Nephron (organoid): ENCODE data around the gene DDX47.
"Not testable (repeated sequence)": the region's sequence is repeated elsewhere in the genome, so short reads cannot be mapped to it uniquely, and the experiment has no call there.

Experiments used
- H3K27ac Mint-ChIP-seq, 3 experiments: 2 replicates each; pipeline ENCODE4 v1.8.0; 2020; ENCODE audit warnings: mixed read lengths in 3 of 3, mild to moderate bottlenecking in 2 of 3, moderate library complexity in 1 of 3
- H3K27me3 Mint-ChIP-seq: 2 replicates; pipeline ENCODE4 v1.8.0; 2021; ENCODE audit warnings: low read depth, mild to moderate bottlenecking, moderate library complexity, mixed read lengths
- H3K36me3 Mint-ChIP-seq: 2 replicates; pipeline ENCODE4 v1.8.0; 2020; ENCODE audit warnings: low read depth, mixed read lengths
- H3K4me1 Mint-ChIP-seq: 2 replicates; pipeline ENCODE4 v1.8.0; 2020; ENCODE audit warnings: mixed read lengths
- H3K4me3 Mint-ChIP-seq, 3 experiments: 2 replicates each; pipeline ENCODE4 v1.8.0; 2020; ENCODE audit warnings: mild to moderate bottlenecking in 3 of 3, mixed read lengths in 3 of 3, moderate library complexity in 2 of 3
- H3K9me3 Mint-ChIP-seq: 2 replicates; pipeline ENCODE4 v1.8.0; 2020; ENCODE audit warnings: mixed read lengths
- TF ChIP-seq, protein P1 (sequence below), 3 experiments: fragments of 200-600 bp; sonication (generic); IDR thresholded peaks; one replicate each; pipeline ENCODE4 v1.5.0; 2021; ENCODE audit warnings: antibody characterized with exemption in 3 of 3; ENCODE audit not compliant: unreplicated experiment in 3 of 3

The DDX47 gene

DNA sequence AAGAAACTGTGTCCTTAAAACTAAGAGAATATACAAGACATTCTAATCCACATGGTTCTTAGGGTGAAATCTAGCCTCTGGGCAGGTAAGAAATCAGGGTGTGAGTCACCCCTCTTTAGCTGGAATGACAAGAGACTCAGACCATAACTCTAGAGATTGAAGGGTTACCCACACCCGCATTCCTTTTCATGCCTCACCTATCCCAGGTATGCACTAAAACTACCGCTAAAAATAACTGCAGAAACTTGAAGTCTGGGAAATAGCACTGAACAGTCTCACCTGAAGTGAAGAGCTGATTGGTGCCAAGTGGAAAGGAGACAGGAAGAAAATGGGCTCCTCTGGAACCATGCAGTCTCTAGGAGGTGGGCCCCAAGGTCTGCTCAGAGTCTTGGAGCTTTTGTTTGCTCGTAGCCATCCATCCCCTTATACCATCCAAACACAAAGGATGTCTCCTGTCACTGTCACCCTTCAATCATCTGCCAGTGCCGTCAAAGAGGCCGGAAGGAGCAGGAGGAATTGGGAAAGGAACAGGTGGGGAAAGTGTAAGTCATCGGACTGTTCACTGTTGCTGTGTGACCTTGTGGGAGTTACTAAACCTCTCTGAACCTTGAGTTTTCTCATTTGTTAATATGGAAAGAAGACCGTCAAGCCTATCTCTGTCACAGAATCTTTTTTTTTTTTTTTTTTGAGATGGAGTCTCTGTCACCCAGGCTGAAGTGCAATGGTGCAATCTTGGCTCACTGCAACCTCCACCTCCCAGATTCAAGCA, 22.4 kb downstream of the DDX47 start:
- Mint-ChIP-seq H3K27ac (peak overlapping the region in 2 of 3 experiments; percentile 41 to 43), H3K27me3 (no peaks in the 10 kb centered on the region), H3K4me3 (no peak overlapping the region), H3K36me3 (peaks cover 28% of the 10 kb centered on the region), H3K9me3 (no peaks in the 10 kb centered on the region), H3K4me1 (no peaks in the 10 kb centered on the region)
- TF ChIP-seq, protein P1, sequence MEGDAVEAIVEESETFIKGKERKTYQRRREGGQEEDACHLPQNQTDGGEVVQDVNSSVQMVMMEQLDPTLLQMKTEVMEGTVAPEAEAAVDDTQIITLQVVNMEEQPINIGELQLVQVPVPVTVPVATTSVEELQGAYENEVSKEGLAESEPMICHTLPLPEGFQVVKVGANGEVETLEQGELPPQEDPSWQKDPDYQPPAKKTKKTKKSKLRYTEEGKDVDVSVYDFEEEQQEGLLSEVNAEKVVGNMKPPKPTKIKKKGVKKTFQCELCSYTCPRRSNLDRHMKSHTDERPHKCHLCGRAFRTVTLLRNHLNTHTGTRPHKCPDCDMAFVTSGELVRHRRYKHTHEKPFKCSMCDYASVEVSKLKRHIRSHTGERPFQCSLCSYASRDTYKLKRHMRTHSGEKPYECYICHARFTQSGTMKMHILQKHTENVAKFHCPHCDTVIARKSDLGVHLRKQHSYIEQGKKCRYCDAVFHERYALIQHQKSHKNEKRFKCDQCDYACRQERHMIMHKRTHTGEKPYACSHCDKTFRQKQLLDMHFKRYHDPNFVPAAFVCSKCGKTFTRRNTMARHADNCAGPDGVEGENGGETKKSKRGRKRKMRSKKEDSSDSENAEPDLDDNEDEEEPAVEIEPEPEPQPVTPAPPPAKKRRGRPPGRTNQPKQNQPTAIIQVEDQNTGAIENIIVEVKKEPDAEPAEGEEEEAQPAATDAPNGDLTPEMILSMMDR (IDR thresholded peaks at IDR 0.05; ENCODE audit: unreplicated experiment in 3 of 3) = no peak

DNA sequence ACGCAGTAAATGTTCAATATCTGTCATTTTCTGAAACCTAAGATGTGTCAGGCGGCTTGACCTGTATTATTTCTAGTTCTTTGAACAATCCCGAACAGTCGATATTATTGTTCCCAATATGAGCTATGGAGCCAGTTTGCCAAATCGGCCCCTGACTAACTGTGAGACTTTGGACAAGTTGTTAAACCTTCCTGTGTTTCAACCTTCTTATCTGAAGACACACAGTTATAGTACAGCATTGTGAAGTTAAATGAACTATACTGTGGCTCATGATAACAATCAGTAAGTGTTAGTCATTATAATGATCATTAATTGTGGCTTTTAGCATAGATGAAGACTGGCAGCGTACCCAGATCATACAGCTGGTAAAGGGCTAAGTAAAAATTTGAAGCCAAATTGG, 23.4 kb downstream of the DDX47 start:
- no peaks in the 10 kb centered on the region for H3K4me1 Mint-ChIP-seq
- H3K9me3 Mint-ChIP-seq = no peaks in the 10 kb centered on the region
- no peaks in the 10 kb centered on the region for H3K27me3 Mint-ChIP-seq
- TF ChIP-seq, protein P1 (IDR thresholded peaks at IDR 0.05; ENCODE audit: unreplicated experiment in 3 of 3) = no peak
- peaks cover 24% of the 10 kb centered on the region for H3K36me3 Mint-ChIP-seq
- H3K4me3 Mint-ChIP-seq = no peak overlapping the region
- H3K27ac Mint-ChIP-seq = peak overlapping the region in 1 of 3 experiments; percentile 46

DNA sequence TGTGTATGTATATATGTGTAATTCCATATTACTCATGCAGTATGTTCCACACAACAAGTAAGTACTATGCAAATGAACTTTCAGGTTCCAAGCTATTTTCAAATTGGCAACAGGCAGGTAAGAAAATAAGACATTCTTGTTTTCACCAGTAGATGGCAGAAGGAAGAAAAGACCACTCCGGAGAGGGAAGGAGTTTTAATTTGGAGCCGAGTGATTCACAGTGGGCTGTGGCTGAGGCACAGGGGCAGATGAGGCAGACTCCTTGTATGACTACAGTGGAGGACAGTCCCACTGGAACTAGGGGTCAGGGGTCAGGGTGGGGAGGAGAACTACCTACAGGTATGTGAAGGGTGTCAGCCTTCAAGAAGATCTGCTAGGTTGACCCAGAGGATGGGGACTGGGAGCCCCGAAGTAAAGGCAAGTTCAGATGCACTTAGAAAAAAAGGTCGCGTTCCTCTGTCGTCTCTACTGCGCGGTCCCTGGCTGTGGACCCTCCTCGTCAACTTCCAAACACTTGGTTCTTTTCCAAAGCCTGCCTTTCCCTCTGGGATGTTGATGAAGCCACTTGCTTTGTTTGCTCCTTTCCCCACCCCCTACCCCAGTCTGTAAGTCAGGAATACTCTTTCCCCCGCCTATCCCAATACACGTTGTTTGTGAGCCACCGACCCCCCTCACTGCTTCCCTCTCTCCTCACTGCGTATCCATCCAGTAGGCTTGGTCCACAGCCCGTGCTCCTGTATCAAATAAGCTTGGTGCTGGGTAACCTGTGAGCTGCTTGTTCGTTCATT, 24.1 kb downstream of the DDX47 start:
- Mint-ChIP-seq H3K9me3 (no peaks in the 10 kb centered on the region), H3K27ac (no peak overlapping the region), H3K27me3 (no peaks in the 10 kb centered on the region), H3K4me3 (no peak overlapping the region), H3K4me1 (no peaks in the 10 kb centered on the region), H3K36me3 (peaks cover 19% of the 10 kb centered on the region)
- TF ChIP-seq, protein P1 (IDR thresholded peaks at IDR 0.05; ENCODE audit: unreplicated experiment in 3 of 3) = peak; percentile 53 to 57 (median 54)

DNA sequence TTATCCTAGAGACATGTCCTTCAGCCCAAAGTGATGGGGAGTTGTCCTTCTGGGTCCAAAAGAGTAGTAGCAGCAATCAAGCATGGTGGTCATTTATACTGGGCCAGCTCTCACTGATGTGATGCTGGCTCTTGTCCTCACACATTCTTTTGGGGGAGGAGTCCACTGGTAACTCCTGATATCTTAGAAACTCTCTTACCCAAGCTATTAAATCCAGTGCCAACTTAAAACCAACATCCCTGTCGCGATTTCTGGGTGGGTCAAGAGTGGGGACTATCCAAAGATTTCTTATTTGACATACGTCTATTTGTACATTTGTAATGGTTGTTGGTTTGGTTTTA, 24.6 kb downstream of the DDX47 start:
- no peaks in the 10 kb centered on the region for H3K27me3 Mint-ChIP-seq
- H3K36me3 Mint-ChIP-seq = peaks cover 14% of the 10 kb centered on the region
- no peaks in the 10 kb centered on the region for H3K4me1 Mint-ChIP-seq
- no peak overlapping the region for H3K4me3 Mint-ChIP-seq
- no peaks in the 10 kb centered on the region for H3K9me3 Mint-ChIP-seq
- H3K27ac Mint-ChIP-seq = no peak overlapping the region
- TF ChIP-seq, protein P1 (IDR thresholded peaks at IDR 0.05; ENCODE audit: unreplicated experiment in 3 of 3) = no peak

DNA sequence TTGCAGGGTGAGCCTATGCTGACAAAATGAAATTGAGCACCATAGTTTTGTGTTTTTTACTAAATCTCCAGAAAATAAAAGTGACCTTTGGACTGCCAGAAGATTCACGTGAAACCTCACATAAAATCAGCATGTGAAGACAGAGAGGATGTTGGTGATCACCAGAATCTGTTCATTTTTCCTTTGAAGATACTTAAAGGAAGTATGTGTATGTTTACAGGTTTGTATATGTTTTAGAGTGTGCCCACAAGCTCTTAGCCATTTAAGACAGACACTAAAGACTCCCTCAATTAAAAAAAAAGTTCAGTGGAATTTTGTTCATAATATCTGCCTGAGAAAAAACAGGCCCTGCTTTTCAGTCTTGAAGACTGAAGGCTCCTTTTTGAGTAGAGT, 25.9 kb downstream of the DDX47 start:
- no peaks in the 10 kb centered on the region for H3K9me3 Mint-ChIP-seq
- no peaks in the 10 kb centered on the region for H3K4me1 Mint-ChIP-seq
- H3K27ac Mint-ChIP-seq = no peak overlapping the region
- no peaks in the 10 kb centered on the region for H3K27me3 Mint-ChIP-seq
- TF ChIP-seq, protein P1 (IDR thresholded peaks at IDR 0.05; ENCODE audit: unreplicated experiment in 3 of 3) = no peak
- peaks cover 1% of the 10 kb centered on the region for H3K36me3 Mint-ChIP-seq
- H3K4me3 Mint-ChIP-seq = no peak overlapping the region

DNA sequence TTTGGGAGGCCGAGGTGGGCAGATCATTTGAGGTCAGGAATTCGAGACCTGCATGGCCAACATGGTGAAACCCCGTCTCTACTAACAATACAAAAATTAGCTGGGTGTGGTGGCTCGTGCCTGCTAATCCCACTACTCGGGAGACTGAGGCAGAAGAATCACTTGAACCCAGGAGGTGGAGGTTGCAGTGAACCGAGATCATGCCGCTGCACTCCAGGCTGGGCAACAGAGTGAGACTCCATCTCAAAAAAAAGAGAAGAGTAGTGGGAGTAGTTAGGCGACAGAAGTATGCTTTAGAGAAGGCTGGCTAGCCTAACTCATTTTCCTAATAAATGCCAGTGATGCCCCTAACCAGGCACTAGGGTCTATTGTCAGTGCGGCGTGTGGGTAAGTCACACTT, 26.3 kb downstream of the DDX47 start:
- not testable (repeated sequence) for H3K9me3 Mint-ChIP-seq, H3K27ac Mint-ChIP-seq, H3K4me3 Mint-ChIP-seq, H3K36me3 Mint-ChIP-seq, H3K4me1 Mint-ChIP-seq, H3K27me3 Mint-ChIP-seq
